Activated T-helper 1 cell treated with anti-CD3 and anti-CD28 coated beads, Interleukin-2, amount 50 U/mL, for 16 hours (primary cell): ENCODE data around the gene PCDHGA9.
"Not testable (repeated sequence)": the region's sequence is repeated elsewhere in the genome, so short reads cannot be mapped to it uniquely, and the experiment has no call there.

Experiments used
- DNase-seq, 2 donors: peaks; one replicate each; pipeline ENCODE4 v3.0.0-alpha.2; 2020; ENCODE audit warnings: low read depth in 1 of 2, low spot score in 1 of 2

Gene PCDHGA9

GRCh38 chr5:141413540-141414069 is 11.0 kb downstream of the PCDHGA9 start:
- DNase-seq: no peak

GRCh38 chr5:141414548-141415274 is 12.1 kb downstream of the PCDHGA9 start:
- DNase-seq: not testable (repeated sequence)

- not testable (repeated sequence) for DNase-seq
These were observed 12.7 kb downstream of the PCDHGA9 start for GRCh38 chr5:141415275-141415618.

GRCh38 chr5:141417494-141418172 is 15.1 kb downstream of the PCDHGA9 start, which contains the start of gene PCDHGB7:
Gene PCDHGB7 (plus strand): TSS chr5:141417677. CDS start chr5:141417860, 183 bp downstream.
- DNase-seq: not testable (repeated sequence)

- DNase-seq: no peak
These were observed 16.7 kb downstream of the PCDHGA9 start for GRCh38 chr5:141419074-141419880.

GRCh38 chr5:141420855-141421488 is 18.4 kb downstream of the PCDHGA9 start, which contains the start of gene PCDHGA11:
Gene PCDHGA11 (plus strand): TSS chr5:141421051. CDS start chr5:141421228, 177 bp downstream.
- DNase-seq: no peak

- no peak for DNase-seq
These were observed 18.9 kb downstream of the PCDHGA9 start for GRCh38 chr5:141421489-141421855.

- no peak for DNase-seq
These were observed 20.2 kb downstream of the PCDHGA9 start for GRCh38 chr5:141422742-141423291.

GRCh38 chr5:141427783-141428426 is 25.3 kb downstream of the PCDHGA9 start:
- no peak for DNase-seq

- no peak for DNase-seq
These were observed 27.9 kb downstream of the PCDHGA9 start, which contains the start of gene PCDHGA12 for GRCh38 chr5:141430332-141431113. Gene PCDHGA12 (plus strand): TSS chr5:141430507. CDS start chr5:141430760, 253 bp downstream.

GRCh38 chr5:141431286-141431685 is 28.7 kb downstream of the PCDHGA9 start:
- DNase-seq: no peak

- not testable (repeated sequence) for DNase-seq
These were observed 29.7 kb downstream of the PCDHGA9 start for GRCh38 chr5:141432308-141432707.

- DNase-seq: not testable (repeated sequence)
These were observed 30.1 kb downstream of the PCDHGA9 start for GRCh38 chr5:141432726-141433125.

- no peak for DNase-seq
These were observed 31.4 kb downstream of the PCDHGA9 start for GRCh38 chr5:141434006-141434405.

GRCh38 chr5:141437221-141437620 is 34.6 kb downstream of the PCDHGA9 start:
- no peak for DNase-seq

- no peak for DNase-seq
These were observed 37.0 kb downstream of the PCDHGA9 start for GRCh38 chr5:141439411-141440141.

- DNase-seq: no peak
These were observed 37.8 kb downstream of the PCDHGA9 start for GRCh38 chr5:141440341-141440740.

GRCh38 chr5:141441571-141442170 is 39.1 kb downstream of the PCDHGA9 start:
- DNase-seq: no peak
